ENCODE results near the gene ANXA11. TPM values are rescaled to one million over a fixed set of nuclear protein-coding genes. Genes with fewer than 3 reads are reported as not detected.
A peak's percentile ranks its signal among the peaks of the same experiment; 100 is the strongest.

ANXA11 gene
- total and polyA plus RNA-seq, 5 donors from 2014 or later = 252 to 316 (median 277) TPM

DNA sequence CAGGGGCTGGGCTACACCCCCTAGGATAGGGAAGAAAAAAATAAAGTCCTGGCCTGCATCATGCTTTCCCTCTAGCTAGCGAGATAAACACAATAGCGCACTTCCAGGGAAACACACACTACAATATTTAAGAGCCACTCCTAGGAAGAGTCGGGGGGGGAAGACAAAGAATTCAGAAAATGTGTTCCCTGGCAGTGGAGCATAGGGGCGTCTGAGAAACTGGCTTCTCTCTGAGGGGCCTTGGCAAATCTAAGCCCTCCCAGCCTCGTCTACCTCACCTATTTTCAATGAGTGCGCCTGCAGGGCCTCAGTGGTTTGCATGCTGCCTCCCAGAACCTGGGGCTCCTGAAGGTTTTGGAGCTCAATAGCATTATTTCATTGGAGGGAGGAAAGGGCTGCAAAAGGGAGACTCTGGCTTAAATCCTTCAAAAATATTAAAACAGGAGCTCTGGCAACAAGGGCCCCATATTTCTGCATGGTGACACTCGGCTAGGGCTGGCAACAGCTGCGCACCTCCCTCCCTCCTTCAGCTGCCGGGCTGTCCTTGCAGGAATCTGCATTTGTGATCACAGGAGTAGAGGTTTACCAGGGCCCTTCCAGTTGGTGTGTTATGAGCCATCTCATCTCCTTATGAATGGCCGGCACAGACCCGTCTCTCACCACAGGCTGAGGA lies 10.8 kb downstream of the ANXA11 start:
- H3K4me1 Mint-ChIP-seq = peaks cover 20 to 85% (median 70%) of the 10 kb centered on the region in 4 donors
- Histone ChIP-seq H3K36me3 (ENCODE audit: control insufficient read depth, insufficient read depth, low read length) (peaks cover 15% of the 10 kb centered on the region), H3K4me1 (ENCODE audit: control insufficient read depth, insufficient read depth, low read length, poor library complexity, severe bottlenecking) (peaks cover 92% of the 10 kb centered on the region), H3K27me3 (ENCODE audit: control insufficient read depth, insufficient read depth, low read length) (no peaks in the 10 kb centered on the region), H3K27ac (ENCODE audit: insufficient read depth, low read length, poor library complexity, severe bottlenecking) (peak overlapping the region; percentile 8), H3K9me3 (ENCODE audit: control insufficient read depth in 2 of 2, low read length in 2 of 2) (peaks cover 0 to 2% of the 10 kb centered on the region in 2 experiments), H3K4me3 (ENCODE audit: low read depth, low read length) (no peak overlapping the region)
- H3K27ac Mint-ChIP-seq = peak overlapping the region in 2 of 3 donors; percentile 60 to 82
- peaks cover 16% of the 10 kb centered on the region for H3K36me3 Mint-ChIP-seq
- H3K27me3 Mint-ChIP-seq = no peaks in the 10 kb centered on the region
- no peak for DNase-seq
- no peak for ATAC-seq (ENCODE audit: low read depth in 2 of 2)
- peak overlapping the region in 3 of 4 donors; percentile 38 to 55 (median 54) for H3K4me3 Mint-ChIP-seq
- peaks cover 0 to 2% (median 0%) of the 10 kb centered on the region in 7 donors for H3K9me3 Mint-ChIP-seq

GRCh38 chr10:80192553-80192952 lies 12.8 kb downstream of the ANXA11 start:
- peaks cover 92% of the 10 kb centered on the region for H3K4me1 ChIP-seq (ENCODE audit: control insufficient read depth, insufficient read depth, low read length, poor library complexity, severe bottlenecking)
- Mint-ChIP-seq H3K4me3 (peak overlapping the region in 3 of 4 donors; percentile 4 to 90 (median 72)), H3K9me3 (peaks cover 0 to 2% (median 0%) of the 10 kb centered on the region in 7 donors), H3K4me1 (peaks cover 16 to 90% (median 72%) of the 10 kb centered on the region in 4 donors), H3K27me3 (no peaks in the 10 kb centered on the region), H3K27ac (peak overlapping the region in 1 of 3 donors; percentile 83), H3K36me3 (peaks cover 16% of the 10 kb centered on the region)
- peaks cover 15% of the 10 kb centered on the region for H3K36me3 ChIP-seq (ENCODE audit: control insufficient read depth, insufficient read depth, low read length)
- H3K27ac ChIP-seq (ENCODE audit: insufficient read depth, low read length, poor library complexity, severe bottlenecking) = peak overlapping the region; percentile 53
- ATAC-seq (ENCODE audit: low read depth in 2 of 2) (no peak), DNase-seq (no peak)
- peak overlapping the region; percentile 23 for H3K4me3 ChIP-seq (ENCODE audit: low read depth, low read length)
- H3K9me3 ChIP-seq (ENCODE audit: control insufficient read depth in 2 of 2, low read length in 2 of 2) = peaks cover 0 to 2% of the 10 kb centered on the region in 2 experiments
- no peaks in the 10 kb centered on the region for H3K27me3 ChIP-seq (ENCODE audit: control insufficient read depth, insufficient read depth, low read length)

DNA sequence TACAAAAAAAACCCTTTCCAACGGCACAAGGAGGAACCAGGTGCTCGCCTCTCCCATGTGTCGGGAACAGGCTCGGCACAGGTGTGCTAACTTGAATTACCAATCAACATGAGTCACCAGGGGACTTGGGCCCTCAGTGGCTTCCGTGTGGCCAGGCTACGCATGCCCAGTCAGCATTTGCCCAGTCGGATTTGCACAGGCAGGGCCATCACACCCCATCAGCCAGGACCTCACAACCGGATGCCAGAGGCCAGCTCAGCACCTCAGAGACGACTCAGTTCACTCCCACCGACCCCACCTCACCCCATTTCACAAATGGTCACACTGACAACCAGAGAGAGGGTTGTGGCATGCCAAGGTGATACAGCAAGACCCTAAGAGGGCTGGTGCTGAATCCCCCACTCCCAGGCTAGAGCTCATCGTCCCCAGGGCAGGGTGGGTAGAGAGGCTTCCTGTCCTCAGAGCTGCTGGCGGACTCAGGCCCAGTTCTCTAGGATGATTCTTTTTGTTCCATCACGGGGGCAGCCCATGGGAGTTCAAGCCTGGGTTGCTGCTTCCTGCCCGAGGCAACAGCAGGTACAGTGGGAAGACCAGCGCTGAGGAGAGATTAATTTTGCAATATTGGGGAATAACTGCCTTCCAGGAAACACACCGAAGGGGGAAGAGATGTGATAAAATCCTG lies 13.6 kb downstream of the ANXA11 start:
- H3K27ac ChIP-seq (ENCODE audit: insufficient read depth, low read length, poor library complexity, severe bottlenecking) = peak overlapping the region; percentile 53
- Mint-ChIP-seq H3K27me3 (no peaks in the 10 kb centered on the region), H3K4me3 (peak overlapping the region; percentile 37 to 90 (median 53)), H3K9me3 (peaks cover 0 to 2% (median 0%) of the 10 kb centered on the region in 7 donors), H3K27ac (peak overlapping the region; percentile 83 to 96 (median 84)), H3K36me3 (peaks cover 16% of the 10 kb centered on the region), H3K4me1 (peaks cover 21 to 88% (median 71%) of the 10 kb centered on the region in 4 donors)
- no peaks in the 10 kb centered on the region for H3K27me3 ChIP-seq (ENCODE audit: control insufficient read depth, insufficient read depth, low read length)
- DNase-seq (no peak), ATAC-seq (ENCODE audit: low read depth in 2 of 2) (no peak)
- peaks cover 92% of the 10 kb centered on the region for H3K4me1 ChIP-seq (ENCODE audit: control insufficient read depth, insufficient read depth, low read length, poor library complexity, severe bottlenecking)
- peaks cover 0 to 2% of the 10 kb centered on the region in 2 experiments for H3K9me3 ChIP-seq (ENCODE audit: control insufficient read depth in 2 of 2, low read length in 2 of 2)
- peak overlapping the region; percentile 23 for H3K4me3 ChIP-seq (ENCODE audit: low read depth, low read length)
- peaks cover 15% of the 10 kb centered on the region for H3K36me3 ChIP-seq (ENCODE audit: control insufficient read depth, insufficient read depth, low read length)

- peaks cover 92% of the 10 kb centered on the region for H3K4me1 ChIP-seq (ENCODE audit: control insufficient read depth, insufficient read depth, low read length, poor library complexity, severe bottlenecking)
- H3K4me3 ChIP-seq (ENCODE audit: low read depth, low read length) = peak overlapping the region; percentile 72
- peaks cover 0 to 2% (median 0%) of the 10 kb centered on the region in 7 donors for H3K9me3 Mint-ChIP-seq
- H3K27ac Mint-ChIP-seq = peak overlapping the region; percentile 91 to 100 (median 92)
- H3K4me3 Mint-ChIP-seq = peak overlapping the region in 3 of 4 donors; percentile 59 to 87 (median 72)
- H3K36me3 ChIP-seq (ENCODE audit: control insufficient read depth, insufficient read depth, low read length) = peaks cover 13% of the 10 kb centered on the region
- peaks cover 25 to 88% (median 75%) of the 10 kb centered on the region in 4 donors for H3K4me1 Mint-ChIP-seq
- peaks cover 16% of the 10 kb centered on the region for H3K36me3 Mint-ChIP-seq
- DNase-seq (no peak), ATAC-seq (ENCODE audit: low read depth in 2 of 2) (no peak)
- H3K27me3 Mint-ChIP-seq = no peaks in the 10 kb centered on the region
- no peaks in the 10 kb centered on the region for H3K27me3 ChIP-seq (ENCODE audit: control insufficient read depth, insufficient read depth, low read length)
- H3K27ac ChIP-seq (ENCODE audit: insufficient read depth, low read length, poor library complexity, severe bottlenecking) = peak overlapping the region; percentile 88
- peaks cover 0 to 2% of the 10 kb centered on the region in 2 experiments for H3K9me3 ChIP-seq (ENCODE audit: control insufficient read depth in 2 of 2, low read length in 2 of 2)
These were observed 16.6 kb downstream of the ANXA11 start for GRCh38 chr10:80188713-80189112.

- Histone ChIP-seq H3K4me1 (ENCODE audit: control insufficient read depth, insufficient read depth, low read length, poor library complexity, severe bottlenecking) (peaks cover 95% of the 10 kb centered on the region), H3K27ac (ENCODE audit: insufficient read depth, low read length, poor library complexity, severe bottlenecking) (peak overlapping the region; percentile 88), H3K36me3 (ENCODE audit: control insufficient read depth, insufficient read depth, low read length) (peaks cover 18% of the 10 kb centered on the region), H3K27me3 (ENCODE audit: control insufficient read depth, insufficient read depth, low read length) (no peaks in the 10 kb centered on the region), H3K4me3 (ENCODE audit: low read depth, low read length) (peak overlapping the region; percentile 72), H3K9me3 (ENCODE audit: control insufficient read depth in 2 of 2, low read length in 2 of 2) (peaks cover 0 to 2% of the 10 kb centered on the region in 2 experiments)
- Mint-ChIP-seq H3K4me1 (peaks cover 23 to 90% (median 74%) of the 10 kb centered on the region in 4 donors), H3K4me3 (peak overlapping the region; percentile 79 to 88 (median 86)), H3K36me3 (peaks cover 13% of the 10 kb centered on the region), H3K27ac (peak overlapping the region; percentile 91 to 100 (median 96)), H3K9me3 (no peaks in the 10 kb centered on the region), H3K27me3 (no peaks in the 10 kb centered on the region)
- ATAC-seq (ENCODE audit: low read depth in 2 of 2) (peak; percentile 96 to 98), DNase-seq (peak; percentile 73 to 98 (median 92))
These were observed 17.6 kb downstream of the ANXA11 start for GRCh38 chr10:80187465-80188409.

DNA sequence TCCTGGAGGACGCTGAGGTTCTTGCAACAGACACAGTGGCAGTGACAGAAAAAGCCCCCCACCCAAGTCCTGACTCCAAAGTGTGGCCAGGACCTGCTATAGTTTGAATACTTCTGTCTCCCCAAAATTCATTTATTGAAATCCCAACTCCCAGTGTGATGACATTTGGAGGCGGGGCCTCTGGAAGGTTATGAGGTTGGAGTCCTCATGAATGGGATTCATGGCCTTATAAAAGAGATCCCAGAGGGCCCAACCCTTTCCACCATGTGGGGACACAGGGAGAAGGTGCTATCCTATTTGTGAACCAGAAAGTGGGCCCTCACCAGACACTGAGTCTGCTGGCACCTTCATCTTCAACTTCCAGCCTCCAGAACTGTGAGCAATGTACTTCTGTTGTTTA lies 18.3 kb downstream of the ANXA11 start:
- peaks cover 8% of the 10 kb centered on the region for H3K36me3 Mint-ChIP-seq
- Histone ChIP-seq H3K36me3 (ENCODE audit: control insufficient read depth, insufficient read depth, low read length) (peaks cover 18% of the 10 kb centered on the region), H3K27me3 (ENCODE audit: control insufficient read depth, insufficient read depth, low read length) (no peaks in the 10 kb centered on the region), H3K4me3 (ENCODE audit: low read depth, low read length) (peak overlapping the region; percentile 72), H3K27ac (ENCODE audit: insufficient read depth, low read length, poor library complexity, severe bottlenecking) (peak overlapping the region; percentile 88), H3K9me3 (ENCODE audit: control insufficient read depth in 2 of 2, low read length in 2 of 2) (no peaks in the 10 kb centered on the region), H3K4me1 (ENCODE audit: control insufficient read depth, insufficient read depth, low read length, poor library complexity, severe bottlenecking) (peaks cover 95% of the 10 kb centered on the region)
- peak overlapping the region; percentile 79 to 88 (median 86) for H3K4me3 Mint-ChIP-seq
- no peaks in the 10 kb centered on the region for H3K27me3 Mint-ChIP-seq
- H3K9me3 Mint-ChIP-seq = no peaks in the 10 kb centered on the region
- no peak for DNase-seq
- ATAC-seq (ENCODE audit: low read depth in 2 of 2) = no peak
- H3K4me1 Mint-ChIP-seq = peaks cover 22 to 90% (median 72%) of the 10 kb centered on the region in 4 donors
- peak overlapping the region; percentile 91 to 100 (median 96) for H3K27ac Mint-ChIP-seq

Data from CD4-positive, CD25-positive, alpha-beta regulatory T cell (primary cell).